B cell (primary cell): Measurements from ENCODE around the gene GALNT10.

Source experiments
- EZH2 ChIP-seq: IDR thresholded peaks from 2 replicates; pipeline ENCODE4 v1.6.1; 2012; ENCODE audit warnings: borderline replicate concordance, low read depth, mild to moderate bottlenecking, moderate library complexity, low read length; ENCODE audit not compliant: insufficient read depth, poor library complexity, severe bottlenecking
- TF ChIP-seq, protein P1 (sequence below): fragments of 200-600 bp; IDR thresholded peaks from one replicate; pipeline ENCODE4 v1.8.0; 2022; ENCODE audit warnings: antibody characterized with exemption, mild to moderate bottlenecking

DNA sequence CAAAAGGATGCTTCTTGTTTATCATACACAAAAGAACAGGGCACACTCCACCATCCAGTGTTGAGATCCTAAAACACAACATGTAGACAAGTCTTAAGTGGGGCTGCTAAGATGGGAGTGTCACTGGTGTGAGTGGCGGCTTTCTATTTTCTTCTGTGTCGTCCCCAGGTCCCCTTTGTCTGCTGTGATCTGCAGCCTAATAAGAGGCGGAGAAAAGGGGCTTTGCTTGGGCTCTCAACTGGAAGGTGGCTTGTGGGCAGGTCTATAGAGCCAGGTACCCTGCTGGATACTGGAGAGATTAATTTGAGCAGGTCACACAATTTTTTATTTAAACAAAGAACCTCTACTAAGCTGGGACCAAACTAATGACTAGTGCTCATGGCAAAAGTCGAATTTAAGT lies 129.2 kb downstream of the GALNT10 start:
- TF ChIP-seq EZH2, result no peak
- TF ChIP-seq, protein P1, sequence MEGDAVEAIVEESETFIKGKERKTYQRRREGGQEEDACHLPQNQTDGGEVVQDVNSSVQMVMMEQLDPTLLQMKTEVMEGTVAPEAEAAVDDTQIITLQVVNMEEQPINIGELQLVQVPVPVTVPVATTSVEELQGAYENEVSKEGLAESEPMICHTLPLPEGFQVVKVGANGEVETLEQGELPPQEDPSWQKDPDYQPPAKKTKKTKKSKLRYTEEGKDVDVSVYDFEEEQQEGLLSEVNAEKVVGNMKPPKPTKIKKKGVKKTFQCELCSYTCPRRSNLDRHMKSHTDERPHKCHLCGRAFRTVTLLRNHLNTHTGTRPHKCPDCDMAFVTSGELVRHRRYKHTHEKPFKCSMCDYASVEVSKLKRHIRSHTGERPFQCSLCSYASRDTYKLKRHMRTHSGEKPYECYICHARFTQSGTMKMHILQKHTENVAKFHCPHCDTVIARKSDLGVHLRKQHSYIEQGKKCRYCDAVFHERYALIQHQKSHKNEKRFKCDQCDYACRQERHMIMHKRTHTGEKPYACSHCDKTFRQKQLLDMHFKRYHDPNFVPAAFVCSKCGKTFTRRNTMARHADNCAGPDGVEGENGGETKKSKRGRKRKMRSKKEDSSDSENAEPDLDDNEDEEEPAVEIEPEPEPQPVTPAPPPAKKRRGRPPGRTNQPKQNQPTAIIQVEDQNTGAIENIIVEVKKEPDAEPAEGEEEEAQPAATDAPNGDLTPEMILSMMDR, result no peak
